Ureter (tissue), 1 donor: ENCODE measurements around the gene CLIP3. TPM values are rescaled to one million over a fixed set of nuclear protein-coding genes. Genes with fewer than 3 reads are reported as not detected.

Experiments used
- DNase-seq: peaks from one replicate; pipeline ENCODE4 v3.0.0-alpha.2; 2020; ENCODE audit warnings: low spot score
- total RNA-seq: library from RNA; stranded (reverse); gene quantifications from one replicate; pipeline ENCODE4 v1.2.4, GENCODE V29; 2023
- donor health status: DM: yes; HTN: yes; CAD: no.

The CLIP3 gene
- total RNA-seq, 1 donor from 2014 or later, result 14.9 TPM

- DNase-seq, result no peak
These were observed 22.9 kb downstream of the CLIP3 start for GRCh38 chr19:36009633-36010379.

- no peak for DNase-seq
These were observed 23.5 kb downstream of the CLIP3 start for GRCh38 chr19:36009220-36009619.

- no peak for DNase-seq
These were observed 24.2 kb downstream of the CLIP3 start, which contains the start of gene SYNE4 for GRCh38 chr19:36008336-36008978. TSS of gene SYNE4 (minus strand) at chr19:36008813. CDS start at chr19:36008681, 132 bp downstream.

GRCh38 chr19:36006955-36007354, 25.7 kb downstream of the CLIP3 start:
- DNase-seq, result no peak

- DNase-seq, result no peak
These were observed 29.4 kb downstream of the CLIP3 start for GRCh38 chr19:36003284-36003683.

- DNase-seq, result no peak
These were observed 31.1 kb downstream of the CLIP3 start for GRCh38 chr19:36001605-36002004.

- DNase-seq, result no peak
These were observed 35.9 kb downstream of the CLIP3 start for GRCh38 chr19:35996777-35997176.

- peak; percentile 97 for DNase-seq
These were observed 37.4 kb downstream of the CLIP3 start, which contains the start of gene SDHAF1 for GRCh38 chr19:35995048-35995993. TSS of gene SDHAF1 (plus strand) at chr19:35995188. CDS start at chr19:35995275, 87 bp downstream.

- no peak for DNase-seq
These were observed 38.6 kb downstream of the CLIP3 start for GRCh38 chr19:35993923-35994598.

GRCh38 chr19:35992907-35993765, 39.5 kb downstream of the CLIP3 start:
- DNase-seq, result no peak

- no peak for DNase-seq
These were observed 40.8 kb downstream of the CLIP3 start for GRCh38 chr19:35991731-35992450.

GRCh38 chr19:35990771-35991730, 41.6 kb downstream of the CLIP3 start:
- DNase-seq, result no peak

- DNase-seq, result no peak
These were observed 42.5 kb downstream of the CLIP3 start for GRCh38 chr19:35990156-35990555.

- no peak for DNase-seq
These were observed 43.8 kb downstream of the CLIP3 start for GRCh38 chr19:35988824-35989223.

- no peak for DNase-seq
These were observed 45.1 kb downstream of the CLIP3 start for GRCh38 chr19:35987571-35987896.

GRCh38 chr19:35986664-35987570, 45.8 kb downstream of the CLIP3 start:
- DNase-seq, result no peak

GRCh38 chr19:35986111-35986510, 46.6 kb downstream of the CLIP3 start:
- DNase-seq, result no peak

- DNase-seq, result no peak
These were observed 49.5 kb downstream of the CLIP3 start for GRCh38 chr19:35983177-35983576.
